ENCODE data around the gene PDE4D. TPM values are rescaled to one million over a fixed set of nuclear protein-coding genes. Genes with fewer than 3 reads are reported as not detected.

The PDE4D gene
- total RNA-seq, 1 experiment from 2014 or later, result 3.3 TPM

- TF ChIP-seq, protein P1, sequence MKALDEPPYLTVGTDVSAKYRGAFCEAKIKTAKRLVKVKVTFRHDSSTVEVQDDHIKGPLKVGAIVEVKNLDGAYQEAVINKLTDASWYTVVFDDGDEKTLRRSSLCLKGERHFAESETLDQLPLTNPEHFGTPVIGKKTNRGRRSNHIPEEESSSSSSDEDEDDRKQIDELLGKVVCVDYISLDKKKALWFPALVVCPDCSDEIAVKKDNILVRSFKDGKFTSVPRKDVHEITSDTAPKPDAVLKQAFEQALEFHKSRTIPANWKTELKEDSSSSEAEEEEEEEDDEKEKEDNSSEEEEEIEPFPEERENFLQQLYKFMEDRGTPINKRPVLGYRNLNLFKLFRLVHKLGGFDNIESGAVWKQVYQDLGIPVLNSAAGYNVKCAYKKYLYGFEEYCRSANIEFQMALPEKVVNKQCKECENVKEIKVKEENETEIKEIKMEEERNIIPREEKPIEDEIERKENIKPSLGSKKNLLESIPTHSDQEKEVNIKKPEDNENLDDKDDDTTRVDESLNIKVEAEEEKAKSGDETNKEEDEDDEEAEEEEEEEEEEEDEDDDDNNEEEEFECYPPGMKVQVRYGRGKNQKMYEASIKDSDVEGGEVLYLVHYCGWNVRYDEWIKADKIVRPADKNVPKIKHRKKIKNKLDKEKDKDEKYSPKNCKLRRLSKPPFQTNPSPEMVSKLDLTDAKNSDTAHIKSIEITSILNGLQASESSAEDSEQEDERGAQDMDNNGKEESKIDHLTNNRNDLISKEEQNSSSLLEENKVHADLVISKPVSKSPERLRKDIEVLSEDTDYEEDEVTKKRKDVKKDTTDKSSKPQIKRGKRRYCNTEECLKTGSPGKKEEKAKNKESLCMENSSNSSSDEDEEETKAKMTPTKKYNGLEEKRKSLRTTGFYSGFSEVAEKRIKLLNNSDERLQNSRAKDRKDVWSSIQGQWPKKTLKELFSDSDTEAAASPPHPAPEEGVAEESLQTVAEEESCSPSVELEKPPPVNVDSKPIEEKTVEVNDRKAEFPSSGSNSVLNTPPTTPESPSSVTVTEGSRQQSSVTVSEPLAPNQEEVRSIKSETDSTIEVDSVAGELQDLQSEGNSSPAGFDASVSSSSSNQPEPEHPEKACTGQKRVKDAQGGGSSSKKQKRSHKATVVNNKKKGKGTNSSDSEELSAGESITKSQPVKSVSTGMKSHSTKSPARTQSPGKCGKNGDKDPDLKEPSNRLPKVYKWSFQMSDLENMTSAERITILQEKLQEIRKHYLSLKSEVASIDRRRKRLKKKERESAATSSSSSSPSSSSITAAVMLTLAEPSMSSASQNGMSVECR (CRISPR knock-in tag; IDR thresholded peaks at IDR 0.05; ENCODE audit: borderline replicate concordance), result no peak
- no peak for TF ChIP-seq NR2C2 (CRISPR knock-in tag; IDR thresholded peaks at IDR 0.05)
Observed at GRCh38 chr5:59274106-59274636, 619.4 kb downstream of the PDE4D start (continued).

DNA sequence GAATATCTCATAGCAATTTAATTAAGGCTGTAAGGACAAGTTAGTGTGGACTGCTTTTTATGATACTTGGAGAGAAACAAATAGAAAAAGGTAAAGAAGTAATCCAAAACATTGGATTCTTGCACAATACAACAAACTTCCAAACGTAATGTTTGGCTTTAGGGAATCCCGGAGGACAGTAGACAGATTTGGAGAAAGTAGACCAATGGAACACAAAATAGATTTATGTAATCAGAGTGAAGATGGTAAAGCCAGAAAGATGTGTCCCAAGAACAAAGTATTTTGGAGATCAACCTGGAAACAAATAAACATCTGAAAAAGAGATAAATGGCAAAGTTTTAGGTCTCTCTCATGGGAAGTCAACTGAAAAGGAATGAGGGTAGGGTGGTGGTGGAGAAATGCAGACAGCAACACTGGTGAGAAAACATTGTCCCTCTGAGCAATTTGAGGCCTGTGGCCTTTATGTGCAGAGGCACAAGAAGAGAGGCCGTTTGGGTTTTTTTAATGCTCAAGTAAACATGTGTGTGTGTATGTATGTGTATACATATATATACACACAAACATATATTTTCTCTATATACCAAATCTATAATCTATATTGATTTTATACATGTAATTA lies 620.6 kb downstream of the PDE4D start:
- CTCF ChIA-PET, result no interaction called here
- Mint-ChIP-seq H3K4me3 (no peak overlapping the region), H3K36me3 (no peaks in the 10 kb centered on the region), H3K27me3 (ENCODE audit: low read depth) (no peaks in the 10 kb centered on the region), H3K27ac (no peak overlapping the region), H3K9me3 (no peaks in the 10 kb centered on the region), H3K4me1 (peaks cover 20% of the 10 kb centered on the region)
- POLR2A ChIA-PET, result no interaction called here
- ATAC-seq, result no peak
- no peak for DNase-seq (ENCODE audit: low spot score)
- no peak for TF ChIP-seq TEAD4 (CRISPR knock-in tag; IDR thresholded peaks at IDR 0.05)
- no peak for TF ChIP-seq ATF1 (CRISPR knock-in tag; IDR thresholded peaks at IDR 0.05)
- TF ChIP-seq ATF2 (CRISPR knock-in tag; IDR thresholded peaks at IDR 0.05; ENCODE audit: borderline replicate concordance, low read depth), result no peak
- no peak for TF ChIP-seq HMGXB4 (CRISPR knock-in tag; IDR thresholded peaks at IDR 0.05)
- TF ChIP-seq MXD4 (CRISPR knock-in tag; IDR thresholded peaks at IDR 0.05; ENCODE audit: borderline replicate concordance), result no peak
- TF ChIP-seq SOX15 (CRISPR knock-in tag; IDR thresholded peaks at IDR 0.05), result no peak
- TF ChIP-seq NR3C1 (CRISPR knock-in tag; conservative IDR thresholded peaks at IDR 0.05; ENCODE audit: low read depth), result no peak
- TF ChIP-seq ZNF263 (CRISPR knock-in tag; IDR thresholded peaks at IDR 0.05; ENCODE audit: low read depth), result no peak
- TF ChIP-seq CREB1 (CRISPR knock-in tag; IDR thresholded peaks at IDR 0.05), result no peak
- TF ChIP-seq, protein P2, sequence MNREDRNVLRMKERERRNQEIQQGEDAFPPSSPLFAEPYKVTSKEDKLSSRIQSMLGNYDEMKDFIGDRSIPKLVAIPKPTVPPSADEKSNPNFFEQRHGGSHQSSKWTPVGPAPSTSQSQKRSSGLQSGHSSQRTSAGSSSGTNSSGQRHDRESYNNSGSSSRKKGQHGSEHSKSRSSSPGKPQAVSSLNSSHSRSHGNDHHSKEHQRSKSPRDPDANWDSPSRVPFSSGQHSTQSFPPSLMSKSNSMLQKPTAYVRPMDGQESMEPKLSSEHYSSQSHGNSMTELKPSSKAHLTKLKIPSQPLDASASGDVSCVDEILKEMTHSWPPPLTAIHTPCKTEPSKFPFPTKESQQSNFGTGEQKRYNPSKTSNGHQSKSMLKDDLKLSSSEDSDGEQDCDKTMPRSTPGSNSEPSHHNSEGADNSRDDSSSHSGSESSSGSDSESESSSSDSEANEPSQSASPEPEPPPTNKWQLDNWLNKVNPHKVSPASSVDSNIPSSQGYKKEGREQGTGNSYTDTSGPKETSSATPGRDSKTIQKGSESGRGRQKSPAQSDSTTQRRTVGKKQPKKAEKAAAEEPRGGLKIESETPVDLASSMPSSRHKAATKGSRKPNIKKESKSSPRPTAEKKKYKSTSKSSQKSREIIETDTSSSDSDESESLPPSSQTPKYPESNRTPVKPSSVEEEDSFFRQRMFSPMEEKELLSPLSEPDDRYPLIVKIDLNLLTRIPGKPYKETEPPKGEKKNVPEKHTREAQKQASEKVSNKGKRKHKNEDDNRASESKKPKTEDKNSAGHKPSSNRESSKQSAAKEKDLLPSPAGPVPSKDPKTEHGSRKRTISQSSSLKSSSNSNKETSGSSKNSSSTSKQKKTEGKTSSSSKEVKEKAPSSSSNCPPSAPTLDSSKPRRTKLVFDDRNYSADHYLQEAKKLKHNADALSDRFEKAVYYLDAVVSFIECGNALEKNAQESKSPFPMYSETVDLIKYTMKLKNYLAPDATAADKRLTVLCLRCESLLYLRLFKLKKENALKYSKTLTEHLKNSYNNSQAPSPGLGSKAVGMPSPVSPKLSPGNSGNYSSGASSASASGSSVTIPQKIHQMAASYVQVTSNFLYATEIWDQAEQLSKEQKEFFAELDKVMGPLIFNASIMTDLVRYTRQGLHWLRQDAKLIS (CRISPR knock-in tag; IDR thresholded peaks at IDR 0.05; ENCODE audit: borderline replicate concordance), result no peak
- no peak for TF ChIP-seq PRDM15 (CRISPR knock-in tag; IDR thresholded peaks at IDR 0.05)
- TF ChIP-seq OVOL2 (CRISPR knock-in tag; IDR thresholded peaks at IDR 0.05; ENCODE audit: borderline replicate concordance), result no peak
- TF ChIP-seq SP1 (CRISPR knock-in tag; conservative IDR thresholded peaks at IDR 0.05), result no peak
- no peak for TF ChIP-seq ZNF232 (CRISPR knock-in tag; IDR thresholded peaks at IDR 0.05)
- TF ChIP-seq E2F4 (CRISPR knock-in tag; IDR thresholded peaks at IDR 0.05; ENCODE audit: borderline replicate concordance, low read depth), result no peak
- TF ChIP-seq ZMAT4 (CRISPR knock-in tag; IDR thresholded peaks at IDR 0.05), result no peak
- no peak for TF ChIP-seq NR1H2 (CRISPR knock-in tag; IDR thresholded peaks at IDR 0.05)
